ENCODE data around the gene GSG1L.

Gene GSG1L

DNA sequence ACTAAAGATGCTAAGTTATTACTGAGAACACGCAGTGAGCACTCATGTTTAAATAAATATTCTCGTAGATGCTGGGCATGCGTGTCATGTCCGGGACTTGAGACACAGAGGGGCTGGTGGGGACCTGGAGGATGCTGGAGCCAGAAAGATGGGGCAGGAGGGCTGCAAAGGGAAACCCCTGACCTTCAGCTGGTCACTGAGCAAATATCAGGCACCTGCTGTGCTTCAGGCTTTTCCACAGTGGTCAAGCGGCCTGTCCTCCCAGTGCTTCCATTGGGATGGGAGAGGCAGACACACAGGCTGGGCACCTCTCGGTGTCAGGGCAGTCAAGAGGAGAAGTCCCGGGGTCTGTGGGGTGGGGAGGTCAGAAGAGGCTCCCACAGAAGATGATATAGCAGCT lies 211.4 kb downstream of the GSG1L start:
- Mint-ChIP-seq H3K9me3 (ENCODE audit: low read depth) (no peaks in the 10 kb centered on the region), H3K4me1 (ENCODE audit: low read depth) (no peaks in the 10 kb centered on the region), H3K36me3 (no peaks in the 10 kb centered on the region), H3K27ac (no peak overlapping the region), H3K27me3 (peaks cover 22% of the 10 kb centered on the region), H3K4me3 (no peak overlapping the region)

- Mint-ChIP-seq H3K4me3 (no peak overlapping the region), H3K27ac (no peak overlapping the region), H3K9me3 (ENCODE audit: low read depth) (no peaks in the 10 kb centered on the region), H3K4me1 (ENCODE audit: low read depth) (no peaks in the 10 kb centered on the region), H3K36me3 (no peaks in the 10 kb centered on the region), H3K27me3 (peaks cover 23% of the 10 kb centered on the region)
Measured at GRCh38 chr16:27851586-27851985, 211.9 kb downstream of the GSG1L start.

GRCh38 chr16:27849621-27850020 lies 213.9 kb downstream of the GSG1L start:
- Mint-ChIP-seq H3K4me1 (ENCODE audit: low read depth) (no peaks in the 10 kb centered on the region), H3K27me3 (peaks cover 27% of the 10 kb centered on the region), H3K9me3 (ENCODE audit: low read depth) (no peaks in the 10 kb centered on the region), H3K27ac (no peak overlapping the region), H3K36me3 (no peaks in the 10 kb centered on the region), H3K4me3 (no peak overlapping the region)

GRCh38 chr16:27847030-27847550 lies 216.4 kb downstream of the GSG1L start:
- Mint-ChIP-seq H3K36me3 (no peaks in the 10 kb centered on the region), H3K27ac (no peak overlapping the region), H3K27me3 (peaks cover 17% of the 10 kb centered on the region), H3K4me1 (ENCODE audit: low read depth) (no peaks in the 10 kb centered on the region), H3K4me3 (no peak overlapping the region), H3K9me3 (ENCODE audit: low read depth) (no peaks in the 10 kb centered on the region)

DNA sequence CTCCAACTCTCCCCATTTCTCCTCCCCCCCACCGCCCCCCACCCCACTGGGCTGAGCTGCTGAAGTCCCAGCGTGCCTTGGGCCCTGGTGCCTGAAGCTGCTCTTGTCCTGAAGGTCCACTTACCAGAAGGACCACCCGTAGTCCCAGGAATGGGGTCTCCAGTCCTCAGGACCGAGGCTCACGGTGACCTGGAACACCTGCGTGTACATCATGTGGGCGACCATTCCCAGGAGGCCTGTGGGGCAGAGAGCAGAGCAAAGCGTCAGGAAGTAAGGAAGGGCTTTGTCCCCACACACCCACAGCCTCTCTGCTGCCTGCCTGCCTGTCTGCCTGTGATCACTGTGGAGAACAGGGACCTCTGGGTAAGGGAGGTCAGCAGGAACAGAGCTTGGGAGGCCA lies 218.7 kb downstream of the GSG1L start:
- Mint-ChIP-seq H3K4me1 (ENCODE audit: low read depth) (no peaks in the 10 kb centered on the region), H3K27ac (no peak overlapping the region), H3K27me3 (peaks cover 12% of the 10 kb centered on the region), H3K9me3 (ENCODE audit: low read depth) (no peaks in the 10 kb centered on the region), H3K36me3 (no peaks in the 10 kb centered on the region), H3K4me3 (no peak overlapping the region)

- Mint-ChIP-seq H3K27me3 (peaks cover 15% of the 10 kb centered on the region), H3K9me3 (ENCODE audit: low read depth) (no peaks in the 10 kb centered on the region), H3K36me3 (no peaks in the 10 kb centered on the region), H3K27ac (no peak overlapping the region), H3K4me3 (no peak overlapping the region), H3K4me1 (ENCODE audit: low read depth) (no peaks in the 10 kb centered on the region)
Measured at GRCh38 chr16:27843800-27844199, 219.7 kb downstream of the GSG1L start.

DNA sequence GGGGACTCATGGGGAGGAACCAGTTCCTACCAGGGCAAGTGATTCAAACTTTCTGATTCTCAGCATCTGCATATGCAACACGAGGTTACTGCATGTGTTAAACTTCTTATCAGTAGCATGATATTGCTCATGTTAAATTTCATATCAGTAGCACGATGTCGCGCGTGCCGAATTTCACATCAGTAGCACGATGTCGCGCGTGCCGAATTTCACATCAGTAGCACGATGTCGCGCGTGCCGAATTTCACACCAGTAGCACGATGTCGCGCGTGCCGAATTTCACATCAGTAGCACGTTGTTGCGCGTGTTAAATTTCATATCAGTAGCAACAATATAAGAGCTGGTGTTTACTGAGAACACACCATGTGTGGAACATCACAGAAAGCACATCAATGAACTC lies 221.6 kb downstream of the GSG1L start:
- Mint-ChIP-seq H3K36me3 (peaks cover 3% of the 10 kb centered on the region), H3K27ac (no peak overlapping the region), H3K9me3 (ENCODE audit: low read depth) (peaks cover under 1% of the 10 kb centered on the region), H3K27me3 (peaks cover 18% of the 10 kb centered on the region), H3K4me1 (ENCODE audit: low read depth) (no peaks in the 10 kb centered on the region), H3K4me3 (no peak overlapping the region)

- peaks cover 3% of the 10 kb centered on the region for H3K36me3 Mint-ChIP-seq
- no peak overlapping the region for H3K4me3 Mint-ChIP-seq
- H3K27ac Mint-ChIP-seq: no peak overlapping the region
- H3K9me3 Mint-ChIP-seq (ENCODE audit: low read depth): peaks cover 7% of the 10 kb centered on the region
- no peaks in the 10 kb centered on the region for H3K4me1 Mint-ChIP-seq (ENCODE audit: low read depth)
- H3K27me3 Mint-ChIP-seq: peaks cover 23% of the 10 kb centered on the region
Measured at GRCh38 chr16:27841061-27841801, 222.3 kb downstream of the GSG1L start.

GRCh38 chr16:27840311-27841060 lies 223.0 kb downstream of the GSG1L start:
- Mint-ChIP-seq H3K4me3 (no peak overlapping the region), H3K9me3 (ENCODE audit: low read depth) (peaks cover 7% of the 10 kb centered on the region), H3K27ac (no peak overlapping the region), H3K4me1 (ENCODE audit: low read depth) (no peaks in the 10 kb centered on the region), H3K27me3 (peaks cover 19% of the 10 kb centered on the region), H3K36me3 (peaks cover 3% of the 10 kb centered on the region)

DNA sequence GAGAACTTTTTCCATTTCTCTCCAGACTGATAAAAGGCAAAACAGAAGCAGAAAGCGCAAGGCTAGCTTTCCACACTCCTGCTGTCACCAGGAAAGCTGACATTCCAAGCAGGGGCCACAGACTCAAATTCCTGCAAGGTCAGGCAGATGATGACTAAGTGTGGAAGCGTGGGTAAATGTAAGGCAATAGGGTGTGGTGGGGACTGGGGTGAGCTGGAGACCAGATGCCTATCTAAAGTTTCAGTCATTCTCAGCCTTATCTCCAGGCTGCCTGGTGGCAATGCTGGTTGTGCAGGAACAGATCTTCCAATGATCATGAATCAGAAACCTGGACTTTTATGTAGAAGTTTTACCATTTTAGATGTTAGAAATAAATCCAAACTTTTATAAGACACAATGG lies 224.1 kb downstream of the GSG1L start:
- Mint-ChIP-seq H3K4me1 (ENCODE audit: low read depth) (no peaks in the 10 kb centered on the region), H3K36me3 (peaks cover 3% of the 10 kb centered on the region), H3K27ac (no peak overlapping the region), H3K9me3 (ENCODE audit: low read depth) (peaks cover 7% of the 10 kb centered on the region), H3K4me3 (no peak overlapping the region), H3K27me3 (peaks cover 24% of the 10 kb centered on the region)

GRCh38 chr16:27838536-27839175 lies 224.9 kb downstream of the GSG1L start:
- H3K4me1 Mint-ChIP-seq (ENCODE audit: low read depth): no peaks in the 10 kb centered on the region
- no peak overlapping the region for H3K4me3 Mint-ChIP-seq
- no peak overlapping the region for H3K27ac Mint-ChIP-seq
- H3K9me3 Mint-ChIP-seq (ENCODE audit: low read depth): peaks cover 7% of the 10 kb centered on the region
- peaks cover 3% of the 10 kb centered on the region for H3K36me3 Mint-ChIP-seq
- H3K27me3 Mint-ChIP-seq: peaks cover 24% of the 10 kb centered on the region

GRCh38 chr16:27829975-27830374 lies 233.5 kb downstream of the GSG1L start:
- Mint-ChIP-seq H3K4me3 (no peak overlapping the region), H3K27ac (no peak overlapping the region), H3K4me1 (ENCODE audit: low read depth) (no peaks in the 10 kb centered on the region), H3K27me3 (peaks cover 6% of the 10 kb centered on the region), H3K9me3 (ENCODE audit: low read depth) (peaks cover 6% of the 10 kb centered on the region), H3K36me3 (no peaks in the 10 kb centered on the region)

GRCh38 chr16:27828671-27829070 lies 234.8 kb downstream of the GSG1L start:
- Mint-ChIP-seq H3K27me3 (peaks cover 3% of the 10 kb centered on the region), H3K27ac (no peak overlapping the region), H3K4me3 (no peak overlapping the region), H3K4me1 (ENCODE audit: low read depth) (no peaks in the 10 kb centered on the region), H3K9me3 (ENCODE audit: low read depth) (peaks cover 6% of the 10 kb centered on the region), H3K36me3 (no peaks in the 10 kb centered on the region)

DNA sequence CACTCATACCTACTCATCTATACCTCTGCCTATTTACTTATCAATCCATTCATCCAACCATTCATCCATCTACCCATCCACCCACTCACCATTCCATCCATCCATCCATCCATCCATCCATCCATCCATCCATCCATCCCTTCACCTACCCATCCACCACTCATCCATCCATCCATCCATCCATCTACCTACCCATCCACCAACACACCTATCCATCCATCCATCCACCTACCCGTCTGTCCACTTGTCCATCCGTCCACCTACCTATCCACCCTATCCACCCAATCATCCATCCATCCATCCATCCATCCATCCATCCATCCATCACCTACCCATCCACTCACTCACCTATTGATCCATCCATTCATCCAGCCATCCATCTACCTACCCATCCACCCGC lies 235.7 kb downstream of the GSG1L start:
- no peaks in the 10 kb centered on the region for H3K4me1 Mint-ChIP-seq (ENCODE audit: low read depth)
- peaks cover 6% of the 10 kb centered on the region for H3K9me3 Mint-ChIP-seq (ENCODE audit: low read depth)
- no peaks in the 10 kb centered on the region for H3K36me3 Mint-ChIP-seq
- H3K27ac Mint-ChIP-seq: no peak overlapping the region
- peaks cover 3% of the 10 kb centered on the region for H3K27me3 Mint-ChIP-seq
- no peak overlapping the region for H3K4me3 Mint-ChIP-seq

GRCh38 chr16:27826893-27827289 lies 236.6 kb downstream of the GSG1L start:
- peaks cover 6% of the 10 kb centered on the region for H3K9me3 Mint-ChIP-seq (ENCODE audit: low read depth)
- H3K4me1 Mint-ChIP-seq (ENCODE audit: low read depth): no peaks in the 10 kb centered on the region
- H3K27me3 Mint-ChIP-seq: peaks cover 3% of the 10 kb centered on the region
- no peak overlapping the region for H3K27ac Mint-ChIP-seq
- no peak overlapping the region for H3K4me3 Mint-ChIP-seq
- no peaks in the 10 kb centered on the region for H3K36me3 Mint-ChIP-seq
